Tibial nerve (tissue), 4 donors: Measurements from ENCODE around the gene EXT2. TPM values are rescaled to one million over a fixed set of nuclear protein-coding genes. Genes with fewer than 3 reads are reported as not detected.

Experiments used
- DNase-seq, 2 donors: peaks; one replicate each; pipeline ENCODE4 v3.0.0-alpha.2; 2019; ENCODE audit warnings: low spot score in 2 of 2
- H3K27ac ChIP-seq, 4 donors: fragments of 200-600 bp; sonication (generic) in 3 of 4; one replicate each; pipeline ENCODE4 v1.5.1; 2017 to 2019; ENCODE audit warnings: mild to moderate bottlenecking in 1 of 4
- H3K27me3 ChIP-seq, 2 donors: fragments of 200-600 bp; sonication (generic) in 1 of 2; one replicate each; pipeline versions ENCODE4 v1.5.1 to v1.6.0; 2017 to 2019
- H3K36me3 ChIP-seq, 3 donors: fragments of 200-600 bp; sonication (generic); one replicate each; pipeline ENCODE4 v1.5.1; 2018 to 2019
- H3K4me1 ChIP-seq, 4 donors: fragments of 200-600 bp; sonication (generic) in 3 of 4; one replicate each; pipeline ENCODE4 v1.5.1; 2017 to 2019
- H3K4me3 ChIP-seq, 4 donors: fragments of 200-600 bp; sonication (generic) in 3 of 4; one replicate each; pipeline ENCODE4 v1.5.1; 2017 to 2019; ENCODE audit warnings: mild to moderate bottlenecking in 1 of 4, moderate library complexity in 1 of 4
- H3K9me3 ChIP-seq, 4 donors: fragments of 200-600 bp; sonication (generic) in 3 of 4; one replicate each; pipeline ENCODE4 v1.5.1; 2017 to 2019
- EP300 ChIP-seq, 2 donors: sonication (generic); formaldehyde crosslinking; IDR thresholded peaks; one replicate each; pipeline ENCODE4 v1.6.1; 2017; ENCODE audit warnings: antibody characterized with exemption in 2 of 2, mild to moderate bottlenecking in 1 of 2
- POLR2A ChIP-seq, 2 donors: fragments of 450-650 bp; IDR thresholded peaks; one replicate each; pipeline ENCODE4 v1.6.1; 2017; ENCODE audit warnings: antibody characterized with exemption in 2 of 2, mild to moderate bottlenecking in 2 of 2, moderate library complexity in 2 of 2
- WGBS, 2 donors: methylation state at CpG; one replicate each; pipeline ENCODE4 v1.1.5; 2018; 5-methylcytosine and 5-hydroxymethylcytosine counted together
- total RNA-seq, 4 donors: library from RNA; depleted of rRNA; stranded (reverse); fragments of >200 nt; gene quantifications; one replicate each; pipeline ENCODE4 v1.1.0, GENCODE V29; 2016
- TF ChIP-seq, protein P1 (sequence below), 5 experiments: fragments of 200-600 bp in 3 of 5; fragments of 450-650 bp in 2 of 5; sonication (generic) in 3 of 5; IDR thresholded peaks; one replicate each; pipeline ENCODE4 v1.5.1; 2016 to 2019; ENCODE audit warnings: antibody characterized with exemption in 5 of 5, mild to moderate bottlenecking in 3 of 5, moderate library complexity in 2 of 5

The EXT2 gene
- total RNA-seq, 4 donors from 2014 or later, result 69.3 to 80.0 (median 73.1) TPM

DNA sequence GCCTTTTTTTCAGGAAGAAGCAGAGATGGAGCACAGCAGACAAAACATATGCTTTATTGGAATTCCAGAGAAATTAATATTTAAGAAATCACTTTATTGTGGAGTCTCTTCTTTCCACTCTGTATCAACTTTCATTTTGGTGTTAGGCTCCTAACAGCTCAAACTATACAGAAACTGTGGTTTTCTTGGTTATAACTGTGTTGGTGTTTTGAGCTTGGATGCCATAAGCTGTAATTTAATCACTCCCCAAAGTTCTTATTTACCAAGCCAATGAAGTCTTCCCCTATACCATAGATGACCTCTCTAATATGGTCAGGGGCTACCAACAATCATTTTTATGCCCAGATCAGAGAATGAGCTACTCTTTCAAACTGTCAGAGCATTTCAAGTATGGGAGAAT is 90.0 kb downstream of the EXT2 start:
- no peaks in the 10 kb centered on the region for H3K4me1 ChIP-seq
- TF ChIP-seq EP300 (IDR thresholded peaks at IDR 0.05), result no peak
- TF ChIP-seq, protein P1, sequence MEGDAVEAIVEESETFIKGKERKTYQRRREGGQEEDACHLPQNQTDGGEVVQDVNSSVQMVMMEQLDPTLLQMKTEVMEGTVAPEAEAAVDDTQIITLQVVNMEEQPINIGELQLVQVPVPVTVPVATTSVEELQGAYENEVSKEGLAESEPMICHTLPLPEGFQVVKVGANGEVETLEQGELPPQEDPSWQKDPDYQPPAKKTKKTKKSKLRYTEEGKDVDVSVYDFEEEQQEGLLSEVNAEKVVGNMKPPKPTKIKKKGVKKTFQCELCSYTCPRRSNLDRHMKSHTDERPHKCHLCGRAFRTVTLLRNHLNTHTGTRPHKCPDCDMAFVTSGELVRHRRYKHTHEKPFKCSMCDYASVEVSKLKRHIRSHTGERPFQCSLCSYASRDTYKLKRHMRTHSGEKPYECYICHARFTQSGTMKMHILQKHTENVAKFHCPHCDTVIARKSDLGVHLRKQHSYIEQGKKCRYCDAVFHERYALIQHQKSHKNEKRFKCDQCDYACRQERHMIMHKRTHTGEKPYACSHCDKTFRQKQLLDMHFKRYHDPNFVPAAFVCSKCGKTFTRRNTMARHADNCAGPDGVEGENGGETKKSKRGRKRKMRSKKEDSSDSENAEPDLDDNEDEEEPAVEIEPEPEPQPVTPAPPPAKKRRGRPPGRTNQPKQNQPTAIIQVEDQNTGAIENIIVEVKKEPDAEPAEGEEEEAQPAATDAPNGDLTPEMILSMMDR (IDR thresholded peaks at IDR 0.05), result no peak
- no peak for TF ChIP-seq POLR2A (IDR thresholded peaks at IDR 0.05)
- no peak for DNase-seq

GRCh38 chr11:44186321-44186930 is 90.9 kb downstream of the EXT2 start:
- DNase-seq, result no peak
- TF ChIP-seq, protein P1 (IDR thresholded peaks at IDR 0.05), result no peak
- TF ChIP-seq POLR2A (IDR thresholded peaks at IDR 0.05) (no peak), EP300 (IDR thresholded peaks at IDR 0.05) (no peak)
- Histone ChIP-seq H3K36me3 (peaks cover 0 to 42% (median 0%) of the 10 kb centered on the region in 3 donors), H3K9me3 (peaks cover 0 to 20% (median 5%) of the 10 kb centered on the region in 4 donors), H3K27me3 (no peaks in the 10 kb centered on the region), H3K4me3 (no peak overlapping the region), H3K4me1 (no peaks in the 10 kb centered on the region), H3K27ac (no peak overlapping the region)
- 85 to 87% methylated on average over 2 of the region's 2 CpGs for WGBS, 2 donors

More for the DNA sequence above, 90.0 kb downstream of the EXT2 start:
- Histone ChIP-seq H3K27me3 (no peaks in the 10 kb centered on the region), H3K27ac (no peak overlapping the region), H3K4me3 (no peak overlapping the region), H3K9me3 (peaks cover 0 to 20% (median 5%) of the 10 kb centered on the region in 4 donors), H3K36me3 (peaks cover 0 to 42% (median 0%) of the 10 kb centered on the region in 3 donors)

- TF ChIP-seq POLR2A (IDR thresholded peaks at IDR 0.05) (no peak), EP300 (IDR thresholded peaks at IDR 0.05) (no peak)
- TF ChIP-seq, protein P1 (IDR thresholded peaks at IDR 0.05), result no peak
- H3K27ac ChIP-seq, result no peak overlapping the region
- H3K27me3 ChIP-seq, result no peaks in the 10 kb centered on the region
- H3K9me3 ChIP-seq, result peaks cover 0 to 20% (median 5%) of the 10 kb centered on the region in 4 donors
- 97 to 98% methylated on average over 3 of the region's 3 CpGs for WGBS, 2 donors
- peaks cover 0 to 42% (median 0%) of the 10 kb centered on the region in 3 donors for H3K36me3 ChIP-seq
- no peaks in the 10 kb centered on the region for H3K4me1 ChIP-seq
- no peak for DNase-seq
- H3K4me3 ChIP-seq, result no peak overlapping the region
These were observed 93.2 kb downstream of the EXT2 start for GRCh38 chr11:44188643-44189042.

GRCh38 chr11:44189986-44190882 is 94.8 kb downstream of the EXT2 start:
- WGBS, 2 donors, result 82 to 92% methylated on average over 5 of the region's 5 CpGs
- TF ChIP-seq POLR2A (IDR thresholded peaks at IDR 0.05) (no peak), EP300 (IDR thresholded peaks at IDR 0.05) (no peak)
- TF ChIP-seq, protein P1 (IDR thresholded peaks at IDR 0.05), result no peak
- Histone ChIP-seq H3K27me3 (no peaks in the 10 kb centered on the region), H3K27ac (no peak overlapping the region), H3K4me3 (no peak overlapping the region), H3K4me1 (no peaks in the 10 kb centered on the region), H3K36me3 (peaks cover 0 to 37% (median 0%) of the 10 kb centered on the region in 3 donors), H3K9me3 (peaks cover 0 to 20% (median 5%) of the 10 kb centered on the region in 4 donors)
- DNase-seq, result no peak

DNA sequence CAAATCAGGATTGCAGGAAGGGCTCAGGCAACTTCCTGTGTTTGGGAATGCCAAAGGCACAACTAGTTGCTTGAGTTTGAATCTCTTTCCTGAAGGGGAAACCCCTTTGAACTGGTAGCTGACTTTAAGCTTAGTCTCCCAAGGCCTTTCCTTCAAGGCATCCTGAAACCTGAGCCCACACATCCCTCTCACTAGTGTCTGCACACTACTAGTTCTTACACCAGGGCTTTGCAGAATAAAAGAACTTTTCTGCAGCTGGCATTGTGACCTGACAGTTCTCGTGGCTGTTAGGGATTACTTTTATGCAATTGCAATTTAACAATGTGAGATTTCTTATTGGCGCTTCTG is 95.4 kb downstream of the EXT2 start:
- WGBS, 2 donors, result 86 to 91% methylated on average over 2 of the region's 2 CpGs
- no peak overlapping the region for H3K27ac ChIP-seq
- TF ChIP-seq POLR2A (IDR thresholded peaks at IDR 0.05) (no peak), EP300 (IDR thresholded peaks at IDR 0.05) (no peak)
- TF ChIP-seq, protein P1 (IDR thresholded peaks at IDR 0.05), result no peak

More for the DNA sequence above, 95.4 kb downstream of the EXT2 start:
- H3K4me1 ChIP-seq, result no peaks in the 10 kb centered on the region
- no peak overlapping the region for H3K4me3 ChIP-seq
- H3K27me3 ChIP-seq, result no peaks in the 10 kb centered on the region
- no peak for DNase-seq
- peaks cover 0 to 34% (median 0%) of the 10 kb centered on the region in 3 donors for H3K36me3 ChIP-seq
- peaks cover 0 to 20% (median 5%) of the 10 kb centered on the region in 4 donors for H3K9me3 ChIP-seq
